AG09309 (cell line): ENCODE data around the gene SHISA8.

Experiments used
- DNase-seq: peaks from one replicate; pipeline ENCODE4 v3.0.0-alpha.2; 2010; ENCODE audit warnings: low read depth
- H3K4me3 ChIP-seq: 2 replicates; pipeline ENCODE4 v1.5.1; 2011; ENCODE audit warnings: mild to moderate bottlenecking, low read depth, low read length, moderate library complexity; ENCODE audit not compliant: control insufficient read depth
- CTCF ChIP-seq: IDR thresholded peaks from 2 replicates; pipeline ENCODE4 v1.5.1; 2011; ENCODE audit warnings: mild to moderate bottlenecking, low read depth, low read length, inconsistent platforms; ENCODE audit not compliant: insufficient read depth, control insufficient read depth; ENCODE audit errors: missing control alignments

Gene SHISA8

GRCh38 chr22:41899110-41899509, 15.8 kb downstream of the SHISA8 start:
- H3K4me3 ChIP-seq: no peak overlapping the region
- DNase-seq: no peak
- no peak for TF ChIP-seq CTCF

DNA sequence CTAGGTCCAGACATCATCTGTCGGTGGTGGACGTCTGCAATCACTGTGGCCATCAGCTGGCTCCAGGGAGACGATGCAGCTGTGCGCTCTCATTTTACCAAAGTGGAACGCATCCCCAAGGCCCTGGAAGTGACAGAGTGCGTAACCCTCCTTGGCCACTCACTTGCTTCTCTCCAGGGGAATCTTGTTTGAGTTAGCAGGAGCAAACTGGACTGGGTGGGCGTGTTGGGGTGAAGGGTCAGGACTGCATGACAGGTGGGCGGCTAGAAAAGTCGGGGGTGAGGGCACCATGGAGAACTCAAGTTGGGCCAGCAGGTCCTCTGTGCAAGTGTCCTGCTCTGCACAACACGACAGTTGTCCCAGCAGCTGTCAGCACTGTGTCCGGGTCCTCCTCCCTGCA, 16.2 kb downstream of the SHISA8 start:
- no peak overlapping the region for H3K4me3 ChIP-seq
- no peak for DNase-seq
- no peak for TF ChIP-seq CTCF

DNA sequence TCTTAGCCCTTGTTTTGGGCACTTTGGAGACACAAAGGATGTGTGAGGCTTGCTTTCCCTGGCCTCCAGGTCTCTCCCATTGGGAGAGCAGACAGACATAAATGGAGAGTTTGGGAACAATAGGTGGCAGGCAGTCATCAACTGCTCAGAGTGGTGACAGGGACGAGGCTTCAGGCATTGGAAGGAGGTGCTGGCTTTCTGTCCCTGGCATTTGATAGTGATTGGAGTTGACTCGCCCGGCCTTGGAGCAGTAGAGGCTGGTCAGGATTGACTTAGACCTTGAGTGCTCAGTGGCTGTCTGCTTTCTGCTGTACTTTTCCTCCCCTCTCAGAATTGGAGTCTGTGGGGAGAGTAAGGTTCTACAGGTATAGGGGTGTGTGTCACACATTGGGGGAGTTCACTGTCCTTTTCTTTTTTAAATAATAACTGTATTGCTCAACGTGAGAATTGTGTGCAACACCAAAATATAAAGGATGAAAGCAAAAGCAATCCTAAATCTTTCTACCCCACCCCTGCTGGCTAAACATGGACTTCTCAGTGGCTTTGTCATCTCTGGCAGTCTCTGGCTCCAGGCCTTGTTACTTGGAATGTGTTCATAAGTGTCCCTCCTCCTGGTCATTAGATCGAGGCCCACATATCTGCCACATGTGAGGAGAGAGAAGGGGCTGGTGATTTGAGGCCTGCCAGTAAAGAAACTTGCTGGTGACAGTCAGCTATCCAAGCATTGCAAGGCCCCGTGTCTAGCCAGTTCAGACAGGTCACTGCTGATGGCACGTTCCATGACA, 21.1 kb downstream of the SHISA8 start:
- TF ChIP-seq CTCF: no peak
- no peak for DNase-seq
- H3K4me3 ChIP-seq: no peak overlapping the region

- no peak for TF ChIP-seq CTCF
- H3K4me3 ChIP-seq: no peak overlapping the region
- no peak for DNase-seq
Observed at GRCh38 chr22:41892721-41893120, 22.2 kb downstream of the SHISA8 start.

- no peak overlapping the region for H3K4me3 ChIP-seq
- DNase-seq: no peak
- no peak for TF ChIP-seq CTCF
Observed at GRCh38 chr22:41891407-41891806, 23.5 kb downstream of the SHISA8 start.

GRCh38 chr22:41888627-41889200, 26.2 kb downstream of the SHISA8 start:
- H3K4me3 ChIP-seq: no peak overlapping the region
- peak; percentile 24 for DNase-seq
- TF ChIP-seq CTCF: no peak
